ENCODE measurements around the gene DERL2.

DNA sequence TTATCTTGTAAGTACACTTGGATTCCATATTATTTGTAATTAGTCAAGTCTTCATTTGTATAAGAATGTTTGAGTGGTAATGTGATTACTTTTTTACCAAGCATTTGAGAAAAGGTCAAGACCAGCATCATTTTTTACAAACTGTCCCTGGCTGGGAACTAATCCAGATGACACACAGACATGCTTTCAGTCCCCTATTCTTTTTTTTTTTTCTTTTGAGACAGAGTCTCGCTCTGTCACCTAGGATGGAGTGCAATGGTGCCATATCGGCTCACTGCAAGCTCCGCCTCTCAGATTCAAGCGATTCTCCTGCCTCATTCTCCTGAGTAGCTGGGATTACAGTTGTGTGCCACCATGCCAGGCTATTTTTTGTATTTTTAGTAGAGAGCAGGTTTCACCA lies 4.5 kb downstream of the DERL2 start:
- TF ChIP-seq TAF1 (IDR thresholded peaks at IDR 0.05; ENCODE audit: borderline replicate concordance, low read depth, low read length) (no peak), POLR2AphosphoS5 (IDR thresholded peaks at IDR 0.05; ENCODE audit: low read depth, low read length) (no peak), POLR2A (IDR thresholded peaks at IDR 0.05; ENCODE audit: low read depth, low read length) (no peak)
